Aorta (tissue), 5 donors: Measurements from ENCODE around the gene GOLGA7B. TPM values are rescaled to one million over a fixed set of nuclear protein-coding genes. Genes with fewer than 3 reads are reported as not detected.
A peak's percentile ranks its signal among the peaks of the same experiment; 100 is the strongest.

Source experiments
- ATAC-seq: fragments of 200-7000 bp; cut with Tn5 transposase; one replicate; pipeline ENCODE4 v1.9.1; 2022; ENCODE audit warnings: moderate library complexity; ENCODE audit not compliant: low FRiP score
- DNase-seq, 2 donors: peaks; one replicate each; pipeline ENCODE4 v3.0.0-alpha.2; 2020
- H3K27ac ChIP-seq, 2 donors: one replicate each; pipeline ENCODE4 v1.5.1; 2013; ENCODE audit warnings: low read length in 2 of 2, mild to moderate bottlenecking in 2 of 2, moderate library complexity in 2 of 2, control low read depth in 1 of 2, inconsistent platforms in 1 of 2, low read depth in 1 of 2
- H3K27me3 ChIP-seq, 2 donors: one replicate each; pipeline ENCODE4 v1.6.1; 2013; ENCODE audit warnings: control low read depth in 1 of 2, low read length in 1 of 2, mild to moderate bottlenecking in 1 of 2, moderate library complexity in 1 of 2; ENCODE audit not compliant: insufficient read depth in 2 of 2, control insufficient read depth in 1 of 2
- H3K36me3 ChIP-seq, 2 donors: one replicate each; pipeline ENCODE4 v1.6.1; 2013; ENCODE audit warnings: control low read depth in 1 of 2, low read length in 1 of 2, mild to moderate bottlenecking in 1 of 2; ENCODE audit not compliant: insufficient read depth in 2 of 2, control insufficient read depth in 1 of 2
- H3K4me1 ChIP-seq, 2 donors: one replicate each; pipeline ENCODE4 v1.6.1; 2013; ENCODE audit warnings: low read length in 2 of 2, control low read depth in 1 of 2, mild to moderate bottlenecking in 1 of 2, moderate library complexity in 1 of 2; ENCODE audit not compliant: insufficient read depth in 2 of 2, control insufficient read depth in 1 of 2
- H3K4me3 ChIP-seq, 2 donors: one replicate each; pipeline ENCODE4 v1.5.1; 2013; ENCODE audit warnings: low read length in 2 of 2, control low read depth in 1 of 2, mild to moderate bottlenecking in 1 of 2
- H3K9me3 ChIP-seq: one replicate; pipeline ENCODE4 v1.6.1; 2013; ENCODE audit warnings: mild to moderate bottlenecking, low read length; ENCODE audit not compliant: control insufficient read depth
- WGBS, 2 donors: extraction: QIAGEN DNeasy Blood & Tissue Kit; methylation state at CpG; one replicate each; pipeline ENCODE4 v1.1.7; 2013; 5-methylcytosine and 5-hydroxymethylcytosine counted together
- intact Hi-C, 2 donors: fragments of 100-400 bp; cut with DNase I; formaldehyde crosslinking; loops; one replicate each; pipeline versions ENCODE4 v1.14.2 to v1.15.0; 2022
- polyA plus RNA-seq, 2 donors: library from polyadenylated mRNA; stranded (reverse); fragments of 200-250 nt; gene quantifications; one replicate each; pipeline ENCODE4 v1.2.3, GENCODE V29; 2013
- total RNA-seq, 2 donors: library from RNA; stranded (reverse); fragmentation: NEBNext Ultra II Directional; extraction: Animal tissue kit (Norgen Biotek cat#: 25700); gene quantifications; one replicate each; pipeline ENCODE4 v1.2.1, GENCODE V29; 2021
- donor health status: healthy with polysubstance abuse.
- donor health status: Bipolar disorder and iron deficiency.
- donor health status: DM: no; HTN: no; CAD: no.
- donor health status: DM: no; HTN: no; CAD: no.
- donor health status: DM: yes; HTN: yes; CAD: no.

The GOLGA7B gene
- total and polyA plus RNA-seq, 4 donors, result 0.13 to 0.45 (median 0.38) TPM

DNA sequence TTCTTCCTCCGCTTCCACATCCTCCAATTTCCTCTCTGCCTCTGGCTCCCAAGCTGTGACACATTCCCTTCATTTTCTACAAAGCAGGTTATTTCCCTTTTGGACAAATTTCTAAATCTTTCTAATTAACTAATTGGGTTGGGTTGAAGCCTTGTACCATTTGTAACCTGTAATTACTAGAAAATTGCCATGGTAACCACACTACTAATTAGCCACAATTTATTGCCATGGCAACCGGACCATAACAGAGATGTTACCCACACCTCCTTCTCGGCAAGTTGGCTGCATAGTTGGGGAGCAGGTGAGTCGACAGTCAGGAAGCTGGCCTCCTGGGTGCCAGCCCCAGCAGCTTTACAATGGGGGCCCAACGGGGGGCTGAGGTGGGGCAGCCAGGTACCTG, 61.6 kb downstream of the GOLGA7B start:
- Histone ChIP-seq H3K4me3 (no peak overlapping the region), H3K4me1 (no peaks in the 10 kb centered on the region), H3K27me3 (no peaks in the 10 kb centered on the region), H3K9me3 (no peaks in the 10 kb centered on the region), H3K36me3 (no peaks in the 10 kb centered on the region), H3K27ac (no peak overlapping the region)
- ATAC-seq (no peak), DNase-seq (peak in 1 of 2 donors; percentile 22)
- intact Hi-C loops, result no loop called here
- 59 to 64% methylated on average over 5 of the region's 5 CpGs for WGBS, 2 donors

GRCh38 chr10:97913193-97913592, 63.5 kb downstream of the GOLGA7B start:
- Histone ChIP-seq H3K27ac (no peak overlapping the region), H3K27me3 (no peaks in the 10 kb centered on the region), H3K36me3 (no peaks in the 10 kb centered on the region), H3K9me3 (no peaks in the 10 kb centered on the region), H3K4me3 (no peak overlapping the region), H3K4me1 (no peaks in the 10 kb centered on the region)
- peak in 1 of 2 donors; percentile 19 for DNase-seq
- 92 to 93% methylated on average over 2 of the region's 2 CpGs for WGBS, 2 donors
- no peak for ATAC-seq
- intact Hi-C loops, result no loop called here

GRCh38 chr10:97913614-97914013, 64.0 kb downstream of the GOLGA7B start:
- DNase-seq, result peak in 1 of 2 donors; percentile 72
- WGBS, 2 donors, result 84 to 85% methylated on average over 6 of the region's 6 CpGs
- no peak overlapping the region for H3K4me3 ChIP-seq
- intact Hi-C loops, result loop anchor here (2.0 kb wide), 1 partner anchor 127 kb away; no protein-coding TSS in a partner anchor
- no peaks in the 10 kb centered on the region for H3K27me3 ChIP-seq
- no peak overlapping the region for H3K27ac ChIP-seq
- no peak for ATAC-seq
- no peaks in the 10 kb centered on the region for H3K36me3 ChIP-seq
- no peaks in the 10 kb centered on the region for H3K4me1 ChIP-seq
- H3K9me3 ChIP-seq, result no peaks in the 10 kb centered on the region

- ATAC-seq (peak; percentile 12), DNase-seq (peak in 1 of 2 donors; percentile 49)
- Histone ChIP-seq H3K9me3 (no peaks in the 10 kb centered on the region), H3K4me3 (no peak overlapping the region), H3K27ac (no peak overlapping the region), H3K4me1 (no peaks in the 10 kb centered on the region), H3K27me3 (no peaks in the 10 kb centered on the region), H3K36me3 (no peaks in the 10 kb centered on the region)
- WGBS, 2 donors, result 48 to 49% methylated on average over 10 of the region's 10 CpGs
- intact Hi-C loops, result loop anchor here (2.0 kb wide), 1 partner anchor 126 kb away; no protein-coding TSS in a partner anchor
Observed at GRCh38 chr10:97914171-97914836, 64.7 kb downstream of the GOLGA7B start.

DNA sequence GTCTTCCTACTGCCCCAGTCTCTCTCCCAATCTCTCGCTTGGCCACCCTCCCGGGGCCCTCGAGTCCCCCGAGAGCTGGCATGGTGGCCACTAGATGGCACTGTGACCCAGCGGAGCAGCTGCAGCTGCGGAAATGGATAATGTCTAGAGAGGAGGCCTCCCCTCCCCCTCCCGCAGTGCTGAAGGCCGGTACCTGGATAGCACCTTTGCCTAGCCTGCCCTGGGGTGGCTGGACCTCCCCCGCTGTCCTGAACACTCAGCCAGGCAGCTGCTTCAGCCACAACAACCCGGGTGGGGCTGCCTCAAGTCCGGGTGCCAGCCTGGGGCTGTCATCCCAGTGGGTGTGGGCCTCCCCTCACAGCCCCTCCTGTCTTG, 65.2 kb downstream of the GOLGA7B start:
- ATAC-seq, result peak; percentile 79
- intact Hi-C loops, result loop anchor here (2.0 kb wide), 1 partner anchor 126 kb away; no protein-coding TSS in a partner anchor
- no peaks in the 10 kb centered on the region for H3K36me3 ChIP-seq
- H3K27ac ChIP-seq, result no peak overlapping the region
- peak; percentile 77 to 92 for DNase-seq
- H3K9me3 ChIP-seq, result no peaks in the 10 kb centered on the region
- no peaks in the 10 kb centered on the region for H3K27me3 ChIP-seq
- WGBS, 2 donors, result 8% methylated on average over 11 of the region's 11 CpGs
- no peak overlapping the region for H3K4me3 ChIP-seq
- H3K4me1 ChIP-seq, result no peaks in the 10 kb centered on the region

DNA sequence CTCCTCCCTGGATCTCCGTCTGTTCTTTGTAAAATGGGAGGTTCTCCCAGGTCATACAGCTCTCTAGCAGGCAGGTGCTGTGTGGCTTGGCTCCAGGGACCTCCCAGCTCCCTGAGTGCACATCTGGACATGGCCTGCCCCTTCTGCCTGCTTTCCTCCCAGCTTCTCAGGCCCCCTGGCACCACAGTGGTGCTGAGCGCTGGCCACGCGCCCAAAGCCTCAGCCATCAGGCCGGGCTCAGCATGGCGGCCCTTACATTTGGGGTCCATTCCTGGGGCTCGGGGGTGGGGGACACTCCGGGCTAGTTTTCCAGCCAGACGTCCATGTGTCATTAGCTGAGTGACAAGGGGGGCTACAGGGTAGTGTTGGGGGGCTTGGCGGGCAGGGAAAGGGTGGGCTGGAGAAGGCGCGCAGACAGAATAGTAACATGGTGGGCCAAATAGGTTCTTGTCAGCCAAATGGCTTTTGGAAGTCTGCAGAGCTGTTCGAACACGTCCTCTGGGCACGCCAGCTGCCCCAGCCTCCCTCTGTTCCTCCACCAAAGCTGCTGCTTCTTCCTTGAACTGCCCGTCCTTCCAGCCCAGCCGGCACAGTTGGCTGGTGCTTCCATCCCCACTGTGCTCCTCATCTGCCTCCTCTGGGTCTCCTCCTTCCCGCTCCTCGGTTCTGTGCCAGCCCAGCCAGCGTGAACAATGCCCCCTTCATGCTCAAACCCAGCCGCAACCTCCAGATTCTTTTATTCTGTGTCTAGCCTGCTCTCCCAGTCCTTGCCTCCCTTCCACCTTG, 65.9 kb downstream of the GOLGA7B start:
- Histone ChIP-seq H3K27me3 (no peaks in the 10 kb centered on the region), H3K9me3 (no peaks in the 10 kb centered on the region), H3K4me3 (no peak overlapping the region), H3K27ac (no peak overlapping the region), H3K36me3 (no peaks in the 10 kb centered on the region), H3K4me1 (no peaks in the 10 kb centered on the region)
- peak in 1 of 2 donors; percentile 50 for DNase-seq
- 72 to 75% methylated on average over 21 of the region's 21 CpGs for WGBS, 2 donors
- intact Hi-C loops, result loop anchor here (2.0 kb wide), 1 partner anchor 125 kb away; no protein-coding TSS in a partner anchor
- ATAC-seq, result no peak

- peak; percentile 30 for ATAC-seq
Observed at GRCh38 chr10:97916586-97916985, 66.9 kb downstream of the GOLGA7B start.

GRCh38 chr10:97919012-97919411, 69.4 kb downstream of the GOLGA7B start:
- 66 to 68% methylated on average over 3 of the region's 3 CpGs for WGBS, 2 donors
- Histone ChIP-seq H3K9me3 (no peaks in the 10 kb centered on the region), H3K4me3 (no peak overlapping the region), H3K36me3 (no peaks in the 10 kb centered on the region), H3K27me3 (peaks cover 0 to 1% of the 10 kb centered on the region in 2 donors), H3K27ac (no peak overlapping the region), H3K4me1 (no peaks in the 10 kb centered on the region)
- no peak for DNase-seq
- ATAC-seq, result no peak
- intact Hi-C loops, result no loop called here

More at GRCh38 chr10:97916586-97916985, 66.9 kb downstream of the GOLGA7B start:
- DNase-seq, result no peak
- peaks cover 0 to 1% of the 10 kb centered on the region in 2 donors for H3K27me3 ChIP-seq
- no peaks in the 10 kb centered on the region for H3K4me1 ChIP-seq
- H3K27ac ChIP-seq, result no peak overlapping the region
- no peak overlapping the region for H3K4me3 ChIP-seq
- H3K9me3 ChIP-seq, result no peaks in the 10 kb centered on the region
- intact Hi-C loops, result no loop called here
- H3K36me3 ChIP-seq, result no peaks in the 10 kb centered on the region
- WGBS, 2 donors, result 39 to 43% methylated on average over 4 of the region's 4 CpGs
